Mesendoderm (in vitro differentiated cells): ENCODE results near the gene PRKN.

ENCODE experiments used
- DNase-seq: peaks from one replicate; pipeline ENCODE4 v3.0.0; 2013
- H2AK5ac ChIP-seq: 2 replicates; pipeline ENCODE4 v1.6.1; 2013; ENCODE audit warnings: low read length, inconsistent platforms
- H2BK120ac ChIP-seq: 2 replicates; pipeline ENCODE4 v1.6.1; 2013; ENCODE audit warnings: low read depth, mild to moderate bottlenecking, low read length, moderate library complexity, mixed read lengths
- H2BK15ac ChIP-seq: replicated peaks from 2 replicates; pipeline ENCODE4 v1.6.1; 2013; ENCODE audit warnings: low read depth, mild to moderate bottlenecking, moderate library complexity
- H2BK5ac ChIP-seq: 2 replicates; pipeline ENCODE4 v1.6.1; 2013; ENCODE audit warnings: low read length, inconsistent platforms
- H3K18ac ChIP-seq: 2 replicates; pipeline ENCODE4 v1.6.1; 2013; ENCODE audit warnings: mild to moderate bottlenecking, low read length, mixed read lengths
- H3K23ac ChIP-seq: one replicate; pipeline ENCODE4 v1.6.1; 2013; ENCODE audit warnings: low read length
- H3K27ac ChIP-seq: 2 replicates; pipeline ENCODE4 v1.5.1; 2013; ENCODE audit warnings: low read depth, mild to moderate bottlenecking, inconsistent platforms, low read length, moderate library complexity
- H3K27me3 ChIP-seq: 2 replicates; pipeline ENCODE4 v1.6.1; 2013; ENCODE audit warnings: low read length, control low read depth, mild to moderate bottlenecking, inconsistent platforms; ENCODE audit not compliant: insufficient read depth, poor library complexity
- H3K36me3 ChIP-seq: 2 replicates; pipeline ENCODE4 v1.6.1; 2013; ENCODE audit warnings: low read length, inconsistent platforms; ENCODE audit not compliant: control insufficient read depth, insufficient read depth
- H3K4ac ChIP-seq: one replicate; pipeline ENCODE4 v1.6.1; 2013; ENCODE audit warnings: low read depth, mild to moderate bottlenecking, low read length, moderate library complexity
- H3K4me1 ChIP-seq: 2 replicates; pipeline ENCODE4 v1.6.1; 2013; ENCODE audit warnings: low read depth, low read length, inconsistent platforms; ENCODE audit not compliant: control insufficient read depth
- H3K4me2 ChIP-seq: 2 replicates; pipeline ENCODE4 v1.6.1; 2013; ENCODE audit warnings: low read length
- H3K4me3 ChIP-seq: 2 replicates; pipeline ENCODE4 v1.5.1; 2013; ENCODE audit warnings: mild to moderate bottlenecking, low read length
- H3K56ac ChIP-seq: one replicate; pipeline ENCODE4 v1.6.1; 2013; ENCODE audit warnings: low read length
- H3K79me1 ChIP-seq: 2 replicates; pipeline ENCODE4 v1.6.1; 2013; ENCODE audit warnings: low read length, inconsistent platforms
- H3K79me2 ChIP-seq: 2 replicates; pipeline ENCODE4 v1.6.1; 2013; ENCODE audit warnings: mild to moderate bottlenecking, low read length; ENCODE audit not compliant: control insufficient read depth, insufficient read depth
- H3K9ac ChIP-seq: 2 replicates; pipeline ENCODE4 v1.6.1; 2013; ENCODE audit warnings: low read length, inconsistent platforms
- H4K5ac ChIP-seq: one replicate; pipeline ENCODE4 v1.6.1; 2013; ENCODE audit warnings: low read length
- H4K8ac ChIP-seq: one replicate; pipeline ENCODE4 v1.6.1; 2013; ENCODE audit warnings: low read depth, mild to moderate bottlenecking, control low read depth, low read length, moderate library complexity
- WGBS: extraction: QIAGEN DNeasy Blood & Tissue Kit; methylation state at CpG from one replicate; pipeline ENCODE4 v1.1.7; 2013; ENCODE audit warnings: low lambda C conversion rate, missing lambda C conversion rate; ENCODE audit not compliant: insufficient coverage; ENCODE audit errors: extremely low coverage; 5-methylcytosine and 5-hydroxymethylcytosine counted together

Gene PRKN

DNA sequence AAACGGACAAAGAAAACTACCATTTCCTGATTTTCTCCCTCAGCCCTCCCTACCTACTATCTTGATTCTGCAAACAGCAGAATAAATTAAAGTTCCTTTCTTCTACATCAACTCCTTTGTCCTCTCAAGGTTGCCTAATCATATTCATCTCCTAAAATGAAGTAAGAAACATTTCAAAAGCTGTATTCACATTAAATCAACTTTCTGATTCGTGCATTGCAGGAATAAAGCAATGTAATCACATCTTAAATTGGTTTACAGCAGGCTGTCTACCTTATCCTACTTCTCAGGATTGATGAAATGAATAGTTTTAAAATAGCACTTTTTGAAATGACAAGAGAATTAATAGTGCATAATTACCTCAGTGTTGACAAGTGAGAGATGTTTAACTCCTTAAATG lies 25.1 kb downstream of the PRKN start:
- Histone ChIP-seq H3K23ac (no peak overlapping the region), H2AK5ac (no peak overlapping the region), H3K79me2 (no peaks in the 10 kb centered on the region), H3K27ac (no peak overlapping the region), H3K4ac (no peak overlapping the region), H3K4me2 (no peak overlapping the region), H3K4me3 (no peak overlapping the region), H3K18ac (no peak overlapping the region), H3K36me3 (no peaks in the 10 kb centered on the region), H4K5ac (no peak overlapping the region), H2BK120ac (no peak overlapping the region), H2BK5ac (no peak overlapping the region), H2BK15ac (no peak overlapping the region), H3K79me1 (no peaks in the 10 kb centered on the region), H4K8ac (no peak overlapping the region), H3K4me1 (no peaks in the 10 kb centered on the region), H3K56ac (no peak overlapping the region), H3K9ac (no peak overlapping the region), H3K27me3 (no peaks in the 10 kb centered on the region)
- no peak for DNase-seq
- no CpG with 5 or more reads among the region's 2 CpGs for WGBS

GRCh38 chr6:162701551-162701950 lies 26.0 kb downstream of the PRKN start:
- Histone ChIP-seq H3K4ac (no peak overlapping the region), H3K56ac (no peak overlapping the region), H2AK5ac (no peak overlapping the region), H3K9ac (no peak overlapping the region), H3K27ac (no peak overlapping the region), H2BK120ac (no peak overlapping the region), H3K79me2 (no peaks in the 10 kb centered on the region), H4K8ac (no peak overlapping the region), H3K4me3 (no peak overlapping the region), H3K4me1 (no peaks in the 10 kb centered on the region), H3K4me2 (no peak overlapping the region), H3K36me3 (no peaks in the 10 kb centered on the region), H3K27me3 (no peaks in the 10 kb centered on the region), H3K23ac (no peak overlapping the region), H2BK15ac (no peak overlapping the region), H2BK5ac (no peak overlapping the region), H4K5ac (no peak overlapping the region), H3K79me1 (no peaks in the 10 kb centered on the region), H3K18ac (no peak overlapping the region)
- WGBS, result no CpG with 5 or more reads among the region's 1 CpG
- no peak for DNase-seq

DNA sequence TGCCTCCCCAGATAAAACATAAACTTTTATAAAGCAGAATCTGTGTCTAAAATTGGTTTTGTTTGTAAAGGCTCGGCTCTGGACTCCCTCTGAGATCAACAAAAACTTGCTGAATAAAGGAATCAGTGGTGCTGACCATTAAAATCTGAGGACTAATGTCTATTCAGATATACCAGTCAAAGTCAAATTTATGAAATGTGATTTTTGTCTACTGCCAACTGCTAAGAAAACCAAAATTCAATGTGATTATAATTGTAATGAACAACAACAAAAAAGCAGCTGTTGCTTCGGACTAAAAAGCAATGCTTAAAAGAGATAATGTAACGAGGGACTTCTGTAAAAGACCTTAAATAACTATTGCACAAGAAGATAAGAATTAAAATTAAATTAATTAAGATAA lies 26.6 kb downstream of the PRKN start:
- H3K23ac ChIP-seq, result no peak overlapping the region
- H3K36me3 ChIP-seq, result no peaks in the 10 kb centered on the region
- H2BK15ac ChIP-seq, result no peak overlapping the region
- no peaks in the 10 kb centered on the region for H3K79me1 ChIP-seq
- no peak overlapping the region for H2AK5ac ChIP-seq
- no peak overlapping the region for H4K5ac ChIP-seq
- no peak overlapping the region for H4K8ac ChIP-seq
- H3K79me2 ChIP-seq, result no peaks in the 10 kb centered on the region
- no peak overlapping the region for H3K4me2 ChIP-seq
- H3K9ac ChIP-seq, result no peak overlapping the region
- H3K18ac ChIP-seq, result no peak overlapping the region
- no peak overlapping the region for H3K56ac ChIP-seq
- no peak for DNase-seq
- H3K4ac ChIP-seq, result no peak overlapping the region
- no peak overlapping the region for H2BK5ac ChIP-seq
- no peak overlapping the region for H2BK120ac ChIP-seq
- no peaks in the 10 kb centered on the region for H3K4me1 ChIP-seq
- WGBS, result no CpG with 5 or more reads among the region's 3 CpGs
- H3K27me3 ChIP-seq, result no peaks in the 10 kb centered on the region
- H3K4me3 ChIP-seq, result no peak overlapping the region
- no peak overlapping the region for H3K27ac ChIP-seq

- DNase-seq, result no peak
- H2AK5ac ChIP-seq, result no peak overlapping the region
- H4K8ac ChIP-seq, result no peak overlapping the region
- H3K23ac ChIP-seq, result no peak overlapping the region
- no peak overlapping the region for H2BK120ac ChIP-seq
- H3K27ac ChIP-seq, result no peak overlapping the region
- H3K79me1 ChIP-seq, result no peaks in the 10 kb centered on the region
- no peak overlapping the region for H4K5ac ChIP-seq
- no peak overlapping the region for H3K4me2 ChIP-seq
- H3K4me3 ChIP-seq, result no peak overlapping the region
- H3K4ac ChIP-seq, result no peak overlapping the region
- no CpG with 5 or more reads among the region's 2 CpGs for WGBS
- no peak overlapping the region for H2BK15ac ChIP-seq
- no peaks in the 10 kb centered on the region for H3K79me2 ChIP-seq
- H3K36me3 ChIP-seq, result no peaks in the 10 kb centered on the region
- H2BK5ac ChIP-seq, result no peak overlapping the region
- no peak overlapping the region for H3K18ac ChIP-seq
- H3K4me1 ChIP-seq, result no peaks in the 10 kb centered on the region
- no peak overlapping the region for H3K56ac ChIP-seq
- H3K27me3 ChIP-seq, result no peaks in the 10 kb centered on the region
- no peak overlapping the region for H3K9ac ChIP-seq
These were observed 27.6 kb downstream of the PRKN start for GRCh38 chr6:162699961-162700360.

DNA sequence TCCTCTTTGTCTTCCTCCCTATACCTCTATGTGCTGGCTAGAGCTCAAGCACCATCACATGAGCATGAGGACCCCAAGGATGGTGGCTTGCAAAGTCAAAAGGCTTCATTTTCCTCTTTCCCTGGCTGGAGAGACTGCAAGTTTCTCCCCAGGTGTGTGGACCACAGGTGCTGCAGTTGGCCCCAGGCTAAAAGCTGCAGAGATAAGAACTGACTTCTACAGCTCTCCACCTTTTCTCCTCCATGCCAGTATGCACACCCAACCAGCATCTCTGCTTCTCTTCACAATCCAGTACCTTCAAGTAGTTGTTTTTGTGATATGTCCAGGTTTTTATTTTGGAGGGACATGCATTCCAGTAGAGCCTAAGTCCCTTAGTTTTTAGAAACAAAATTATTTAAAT lies 29.1 kb downstream of the PRKN start:
- no peak for DNase-seq
- H3K18ac ChIP-seq, result no peak overlapping the region
- no peak overlapping the region for H4K8ac ChIP-seq
- no peaks in the 10 kb centered on the region for H3K4me1 ChIP-seq
- no peak overlapping the region for H2AK5ac ChIP-seq
- no peak overlapping the region for H3K27ac ChIP-seq
- H3K4me2 ChIP-seq, result no peak overlapping the region
- H4K5ac ChIP-seq, result no peak overlapping the region
- H2BK120ac ChIP-seq, result no peak overlapping the region
- no peaks in the 10 kb centered on the region for H3K36me3 ChIP-seq
- H3K9ac ChIP-seq, result no peak overlapping the region
- H2BK15ac ChIP-seq, result no peak overlapping the region
- H3K27me3 ChIP-seq, result no peaks in the 10 kb centered on the region
- H3K4me3 ChIP-seq, result no peak overlapping the region
- no peak overlapping the region for H2BK5ac ChIP-seq
- no peak overlapping the region for H3K56ac ChIP-seq
- H3K79me2 ChIP-seq, result no peaks in the 10 kb centered on the region
- H3K4ac ChIP-seq, result no peak overlapping the region
- no peak overlapping the region for H3K23ac ChIP-seq
- H3K79me1 ChIP-seq, result no peaks in the 10 kb centered on the region

DNA sequence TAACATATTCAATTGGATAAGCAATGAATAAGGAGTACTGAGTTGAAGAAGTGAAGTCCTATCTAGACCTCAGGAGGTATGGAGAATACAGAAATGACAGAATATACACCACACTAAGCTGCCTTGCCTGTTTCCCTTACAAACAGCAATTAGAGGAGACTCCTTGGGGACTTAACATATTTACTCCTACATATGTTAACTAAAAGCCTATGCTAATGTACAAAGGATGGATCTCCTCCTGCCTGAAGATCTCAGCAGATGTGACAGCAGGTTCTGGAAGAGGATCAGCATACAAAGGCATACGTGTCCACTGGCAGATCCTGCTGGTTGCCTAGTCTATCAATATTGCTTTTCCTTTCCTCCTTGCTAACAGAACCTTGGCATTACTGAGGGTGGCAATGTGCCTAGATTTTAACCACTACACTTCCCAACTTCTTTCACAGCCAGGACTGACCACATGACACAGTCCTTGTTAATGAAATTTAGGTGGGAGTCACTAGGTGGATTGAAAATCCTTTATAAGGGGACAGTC lies 29.6 kb downstream of the PRKN start:
- Histone ChIP-seq H3K4me3 (no peak overlapping the region), H2BK120ac (no peak overlapping the region), H3K36me3 (no peaks in the 10 kb centered on the region), H3K23ac (no peak overlapping the region), H3K4me2 (no peak overlapping the region), H4K5ac (no peak overlapping the region), H2BK15ac (no peak overlapping the region), H3K27me3 (no peaks in the 10 kb centered on the region), H3K79me1 (no peaks in the 10 kb centered on the region), H4K8ac (no peak overlapping the region), H2BK5ac (no peak overlapping the region), H3K18ac (no peak overlapping the region), H3K4ac (no peak overlapping the region), H3K9ac (no peak overlapping the region), H2AK5ac (no peak overlapping the region), H3K56ac (no peak overlapping the region), H3K4me1 (no peaks in the 10 kb centered on the region), H3K27ac (no peak overlapping the region), H3K79me2 (no peaks in the 10 kb centered on the region)
- WGBS, result no CpG with 5 or more reads among the region's 1 CpG
- DNase-seq, result no peak
